Activated CD8-positive, alpha-beta memory T cell treated with anti-CD3 and anti-CD28 coated beads, Interleukin-2, amount 50 U/mL, for 24 hours (primary cell): ENCODE results near the gene TATDN2.
"Not testable (repeated sequence)": the region's sequence is repeated elsewhere in the genome, so short reads cannot be mapped to it uniquely, and the experiment has no call there.

ENCODE experiments used
- DNase-seq: peaks from one replicate; pipeline ENCODE4 v3.0.0-alpha.2; 2020; ENCODE audit errors: extremely low read depth

Gene TATDN2

DNA sequence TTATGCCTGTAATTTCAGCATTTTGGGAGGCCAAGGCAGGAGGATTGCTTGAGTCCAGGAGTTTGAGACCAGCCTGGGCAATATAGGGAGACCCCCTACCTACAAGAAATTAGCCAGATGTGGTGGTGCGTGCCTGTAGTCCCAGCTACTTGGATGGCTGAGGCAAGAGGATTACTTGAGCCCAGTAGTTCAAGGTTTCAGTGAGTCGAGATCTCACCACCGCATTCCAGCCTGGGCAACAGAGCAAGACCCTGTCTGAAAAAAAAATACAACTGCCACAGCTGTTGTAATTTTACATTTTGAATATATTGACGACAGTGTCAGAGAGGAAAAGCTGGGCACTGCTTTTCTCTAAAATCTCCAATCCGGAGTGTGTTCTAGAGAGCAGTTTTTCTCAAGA is 21.2 kb downstream of the TATDN2 start:
- no peak for DNase-seq

DNA sequence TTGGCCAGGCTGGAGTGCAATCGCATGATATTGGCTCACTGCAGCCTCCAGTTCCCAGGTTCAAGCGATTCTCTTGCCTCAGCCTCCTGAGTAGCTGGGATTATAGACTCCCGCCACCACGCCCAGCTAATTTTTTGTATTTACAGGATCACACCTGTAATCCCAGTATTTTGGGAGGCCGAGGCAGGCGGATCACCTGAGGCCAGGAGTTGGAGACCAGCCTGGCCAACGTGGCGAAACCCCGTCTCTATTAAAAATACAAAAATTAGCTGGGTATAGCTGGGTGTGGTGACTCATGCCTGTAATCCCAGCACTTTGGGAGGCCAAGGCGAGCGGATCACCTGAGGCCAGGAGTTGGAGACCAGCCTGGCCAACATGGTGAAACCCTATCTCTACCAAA is 24.2 kb downstream of the TATDN2 start:
- not testable (repeated sequence) for DNase-seq

- no peak for DNase-seq
Measured at GRCh38 chr3:10272977-10273376, 24.7 kb downstream of the TATDN2 start.

- no peak for DNase-seq
Measured at GRCh38 chr3:10273702-10274305, 25.5 kb downstream of the TATDN2 start.

- DNase-seq = no peak
Measured at GRCh38 chr3:10274601-10275000, 26.3 kb downstream of the TATDN2 start.

DNA sequence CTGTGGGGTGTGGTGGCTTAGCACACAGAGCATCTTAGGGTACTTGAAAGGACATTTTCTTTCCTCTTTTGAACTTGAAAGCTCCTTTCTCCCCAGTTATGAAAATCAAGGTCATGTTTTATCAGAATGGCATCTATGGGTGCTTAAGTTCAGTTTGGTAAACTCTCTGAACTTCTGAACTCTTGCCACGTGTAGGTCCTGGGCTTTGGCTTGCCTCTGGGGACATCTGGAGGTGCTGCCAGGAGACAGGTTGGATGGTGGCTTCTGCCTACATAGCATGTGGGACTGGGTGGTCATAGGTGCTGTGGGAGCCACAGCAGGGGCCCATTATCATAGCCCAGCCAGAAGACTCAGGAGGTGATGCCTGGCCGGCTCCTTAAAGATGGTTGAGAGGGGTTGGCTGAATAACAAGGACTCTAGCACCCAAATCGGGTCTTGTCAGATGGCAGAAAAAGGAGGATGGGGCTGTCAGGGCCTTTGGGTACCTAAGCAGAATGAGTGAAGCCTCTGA is 28.9 kb downstream of the TATDN2 start:
- no peak for DNase-seq

- no peak for DNase-seq
Measured at GRCh38 chr3:10278501-10278900, 30.2 kb downstream of the TATDN2 start.

DNA sequence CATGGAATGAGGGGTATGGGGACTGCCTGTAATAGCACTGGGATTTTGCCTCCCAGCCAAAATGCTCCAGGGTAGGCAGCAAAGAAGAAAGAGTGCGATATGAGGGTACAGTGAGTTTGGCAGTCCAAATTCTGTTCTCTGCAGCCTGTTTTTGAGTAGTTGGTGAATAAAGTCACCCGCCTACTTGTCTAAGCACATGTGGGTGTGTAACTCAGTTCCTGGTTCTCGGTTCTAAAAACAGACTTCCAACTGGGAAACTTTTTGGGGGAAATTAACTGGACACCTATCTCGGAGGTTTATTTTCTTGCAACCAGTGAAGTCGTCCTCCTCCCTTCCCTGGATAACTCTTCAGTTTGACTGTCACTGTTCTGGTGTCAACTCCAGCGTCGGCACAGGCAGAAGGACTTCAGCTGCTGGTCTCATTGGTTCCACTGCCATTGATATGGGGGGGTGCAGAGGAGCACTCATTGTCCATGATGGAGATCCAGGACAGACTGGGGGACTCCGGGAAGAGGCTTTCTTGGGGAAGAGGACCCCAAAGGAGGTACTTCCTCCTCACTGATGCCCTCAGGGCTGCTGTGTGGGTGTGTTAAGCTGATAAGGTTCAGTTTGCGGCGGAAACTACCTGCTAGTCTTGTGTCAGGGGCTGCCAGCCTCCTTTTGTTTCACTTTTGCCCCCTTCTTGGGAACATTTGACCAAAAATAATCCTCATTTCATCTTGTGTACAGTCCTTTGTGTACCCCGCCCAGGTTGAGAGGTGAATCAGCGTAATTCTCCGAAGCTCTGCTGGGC is 31.3 kb downstream of the TATDN2 start:
- DNase-seq = no peak

GRCh38 chr3:10280177-10280529 is 31.9 kb downstream of the TATDN2 start:
- DNase-seq = no peak

DNA sequence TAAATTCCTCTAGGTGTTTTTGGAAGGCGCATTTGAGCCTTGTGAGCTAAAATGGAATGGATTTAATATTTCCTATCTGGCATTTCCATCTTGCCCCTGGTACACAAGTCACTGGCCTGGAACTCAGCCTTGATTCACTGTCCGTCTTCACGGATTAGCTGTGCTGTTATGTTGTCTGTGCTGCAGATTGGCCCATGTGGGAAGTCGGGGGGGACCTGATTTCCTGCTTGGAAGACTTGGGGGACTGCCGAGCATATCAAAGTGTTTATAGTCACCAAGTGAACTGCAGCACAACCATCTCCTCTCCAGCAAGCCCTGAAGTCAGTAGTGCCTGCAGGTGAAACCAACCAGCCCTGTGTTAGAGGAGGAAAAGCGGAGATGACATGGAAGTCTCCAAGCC is 32.3 kb downstream of the TATDN2 start:
- DNase-seq = no peak

DNA sequence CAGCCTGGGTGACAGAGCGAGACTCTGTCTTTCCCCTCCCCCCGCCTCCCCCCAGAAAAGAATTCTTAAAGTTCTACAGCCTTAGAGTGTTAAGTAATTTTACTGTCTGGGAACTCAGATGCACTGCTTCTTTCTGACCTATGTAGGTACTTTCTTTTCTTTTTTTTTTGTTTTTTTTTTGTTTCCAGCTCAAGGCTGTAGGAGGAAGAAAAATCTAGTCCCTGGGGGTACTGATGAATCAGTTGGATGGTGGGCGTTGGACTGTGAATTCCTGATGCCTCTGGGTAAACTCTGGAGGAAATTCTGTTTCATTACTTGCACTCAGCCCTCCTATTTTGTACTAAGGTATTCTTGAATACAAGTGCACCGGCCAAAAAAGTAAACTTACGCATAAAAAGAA is 33.7 kb downstream of the TATDN2 start:
- no peak for DNase-seq

GRCh38 chr3:10283638-10284037 is 35.4 kb downstream of the TATDN2 start:
- no peak for DNase-seq

- DNase-seq = no peak
Measured at GRCh38 chr3:10284496-10284895, 36.2 kb downstream of the TATDN2 start.

GRCh38 chr3:10285272-10286132 is 37.2 kb downstream of the TATDN2 start:
- no peak for DNase-seq

GRCh38 chr3:10286133-10286524 is 37.9 kb downstream of the TATDN2 start:
- DNase-seq = no peak

- no peak for DNase-seq
Measured at GRCh38 chr3:10286596-10287295, 38.5 kb downstream of the TATDN2 start.

DNA sequence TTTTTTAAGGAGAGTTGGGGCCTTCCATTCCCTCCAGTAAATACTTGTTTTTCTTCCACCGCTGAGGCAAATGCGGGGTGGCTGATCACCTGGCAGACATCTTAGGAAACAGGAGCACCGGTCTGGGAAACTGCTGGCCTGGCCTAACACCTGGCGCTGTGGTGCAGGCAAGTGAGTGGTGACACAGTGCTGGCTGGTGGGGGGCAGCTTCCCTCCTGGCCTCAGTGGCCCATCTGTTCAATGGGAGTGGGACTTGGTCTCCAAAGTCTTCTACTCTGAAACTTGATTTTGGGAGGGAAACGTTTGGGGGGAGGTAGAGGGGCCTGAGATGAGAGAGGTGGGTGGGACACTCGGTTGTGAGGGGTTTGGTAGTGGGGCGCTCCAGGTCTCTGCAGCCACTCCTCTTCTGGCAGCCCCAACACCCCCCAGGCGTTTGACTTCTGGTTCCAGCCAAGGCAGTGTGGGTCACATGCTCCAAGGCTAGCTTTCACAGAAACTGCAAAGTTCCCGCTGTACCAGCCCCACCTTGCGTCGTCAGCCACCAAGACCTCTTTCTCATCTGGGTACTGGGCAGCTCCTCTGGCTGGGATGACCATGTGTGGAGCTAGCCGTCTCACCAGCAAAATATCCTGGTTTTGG is 39.8 kb downstream of the TATDN2 start:
- no peak for DNase-seq

GRCh38 chr3:10288575-10288960 is 40.3 kb downstream of the TATDN2 start:
- DNase-seq = no peak

- no peak for DNase-seq
Measured at GRCh38 chr3:10289077-10289476, 40.8 kb downstream of the TATDN2 start.

DNA sequence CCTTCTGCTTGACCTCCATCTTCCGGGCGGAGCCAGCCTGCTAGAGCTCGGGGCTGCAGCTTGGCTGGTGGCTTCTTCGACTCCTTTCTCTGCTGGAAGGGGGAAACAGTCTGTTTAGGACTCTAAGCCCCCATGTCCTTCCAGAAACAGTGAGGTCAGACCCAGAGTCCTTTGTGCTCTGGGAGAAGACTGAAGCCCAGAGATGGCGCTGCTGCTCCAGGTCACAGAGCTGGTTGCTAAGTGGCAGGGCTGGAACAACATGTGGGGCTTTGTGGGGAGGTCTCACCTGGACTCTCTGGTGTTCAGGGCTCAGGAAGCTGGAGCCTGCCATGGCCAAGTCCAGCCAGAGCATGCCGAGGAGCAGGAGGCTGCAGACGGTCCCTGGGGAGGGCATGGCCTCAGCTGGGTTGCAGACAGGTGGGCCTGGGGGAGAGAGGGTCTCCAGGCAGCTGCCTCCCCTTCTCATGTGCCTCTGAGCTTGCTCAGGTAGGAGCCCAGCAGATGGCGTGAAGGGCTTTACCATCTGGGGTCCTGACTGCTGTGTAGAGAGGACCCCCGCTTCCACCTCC is 41.6 kb downstream of the TATDN2 start:
- DNase-seq = no peak
